SK-MEL-5 (cell line): Measurements from ENCODE around the gene LRRC28. TPM values are rescaled to one million over a fixed set of nuclear protein-coding genes. Genes with fewer than 3 reads are reported as not detected.
"Not testable (repeated sequence)": the region's sequence is repeated elsewhere in the genome, so short reads cannot be mapped to it uniquely, and the experiment has no call there.

ENCODE experiments used
- DNase-seq: peaks from one replicate; pipeline ENCODE4 v3.0.0-alpha.2; 2016; ENCODE audit warnings: low read depth, low spot score
- in situ Hi-C: cut with HindIII; loops from 2 replicates; pipeline ENCODE4 v1.10.0; 2016; ENCODE audit warnings: low sequenced_read_pairs, high pct_unique_total_duplicates, low pct_unique_long_range_greater_than_20kb
- polyA plus RNA-seq, 2 experiments: library from polyadenylated mRNA; depleted of rRNA; stranded (reverse); fragments of >200 nt; gene quantifications; 2 replicates each; pipeline ENCODE4 v1.2.3, GENCODE V29; 2015
- total RNA-seq: library from RNA; depleted of rRNA; stranded (reverse); fragments of >200 nt; shearing (Covaris generic); gene quantifications from 2 replicates; pipeline ENCODE4 v1.2.3, GENCODE V29; 2014; rRNA removed

The LRRC28 gene
- total RNA-seq = 30.5 and 30.7 TPM in 2 replicates
- 22.4 and 28.0 TPM in 2 replicates for polyA plus RNA-seq (2015; cell fraction: cytosol; rRNA removed)
- 37.2 and 37.5 TPM in 2 replicates for polyA plus RNA-seq (2015; cell fraction: nucleus; rRNA removed)

- in situ Hi-C loops = no loop called here
- peak; percentile 99 for DNase-seq
Observed at GRCh38 chr15:99250857-99251841, at the start of gene LRRC28. TSS of gene LRRC28 (plus strand) at chr15:99251481. CDS start at chr15:99255958, 4,477 bp downstream.

GRCh38 chr15:99202176-99202552, 49.1 kb upstream of the LRRC28 start:
- in situ Hi-C loops = loop anchor here (10.0 kb wide), 1 partner anchor 97 kb away; the partner anchor contains the start of gene SYNM
- DNase-seq = peak; percentile 65

- peak; percentile 6 for DNase-seq
- in situ Hi-C loops = loop anchor here (10.0 kb wide), 1 partner anchor 103 kb away; the partner anchor contains the start of gene SYNM
Observed at GRCh38 chr15:99207672-99208071, 43.6 kb upstream of the LRRC28 start.

- DNase-seq = no peak
- in situ Hi-C loops = loop anchor here (10.0 kb wide), 1 partner anchor 105 kb away; the partner anchor contains the start of gene SYNM
Observed at GRCh38 chr15:99209326-99209725, 42.0 kb upstream of the LRRC28 start.

GRCh38 chr15:99210334-99210733, 40.9 kb upstream of the LRRC28 start:
- in situ Hi-C loops = no loop called here
- no peak for DNase-seq

GRCh38 chr15:99211926-99212325, 39.4 kb upstream of the LRRC28 start:
- in situ Hi-C loops = no loop called here
- no peak for DNase-seq

GRCh38 chr15:99212406-99212805, 38.9 kb upstream of the LRRC28 start:
- in situ Hi-C loops = no loop called here
- DNase-seq = peak; percentile 8

- peak; percentile 75 for DNase-seq
- in situ Hi-C loops = no loop called here
Observed at GRCh38 chr15:99213187-99213811, 38.0 kb upstream of the LRRC28 start.

DNA sequence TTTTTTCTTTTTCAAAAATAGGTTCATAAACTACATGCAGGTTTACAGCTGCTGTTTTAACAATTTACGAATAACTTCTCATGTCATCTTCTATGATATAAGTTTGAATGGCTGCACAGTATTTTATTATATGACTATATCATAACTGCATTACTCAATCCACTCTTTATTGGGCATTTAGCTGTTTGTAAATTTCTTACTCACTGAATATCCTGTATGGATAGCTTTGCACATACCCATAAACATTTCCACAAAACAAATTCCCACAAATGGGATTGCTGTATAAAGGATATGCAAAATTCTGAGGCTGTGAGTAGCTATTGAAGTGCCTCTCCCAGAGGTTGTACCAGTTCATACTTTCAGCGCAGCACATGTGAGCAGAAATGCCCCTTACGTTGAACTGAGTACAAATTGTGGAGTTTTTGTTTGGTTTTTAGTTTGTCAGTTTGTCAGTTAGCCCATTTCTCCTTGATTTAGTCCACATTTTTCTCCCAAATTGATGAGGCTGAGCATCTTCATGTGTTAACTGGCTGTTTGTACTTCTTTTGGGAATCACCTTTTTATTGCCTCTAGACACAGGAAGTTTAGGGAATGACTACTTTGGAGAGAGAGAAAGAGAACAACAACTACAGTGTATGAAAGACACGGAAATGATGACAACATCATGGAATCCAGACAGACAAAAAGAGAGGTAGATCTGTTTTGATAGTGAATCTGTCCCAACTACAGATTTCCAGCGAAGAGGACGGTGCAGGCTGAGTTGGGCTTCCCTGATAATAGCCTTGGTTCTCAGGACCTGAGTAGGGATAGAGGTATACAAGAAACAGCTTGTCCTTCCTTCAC, 26.7 kb upstream of the LRRC28 start:
- in situ Hi-C loops = no loop called here

GRCh38 chr15:99226802-99227201, 24.5 kb upstream of the LRRC28 start:
- no peak for DNase-seq
- in situ Hi-C loops = no loop called here

More for the DNA sequence above, 26.7 kb upstream of the LRRC28 start:
- no peak for DNase-seq

GRCh38 chr15:99228120-99228770, 23.0 kb upstream of the LRRC28 start:
- no peak for DNase-seq
- in situ Hi-C loops = no loop called here

GRCh38 chr15:99230867-99231266, 20.4 kb upstream of the LRRC28 start:
- in situ Hi-C loops = no loop called here
- DNase-seq = no peak

- in situ Hi-C loops = no loop called here
- no peak for DNase-seq
Observed at GRCh38 chr15:99232740-99233139, 18.5 kb upstream of the LRRC28 start.

- DNase-seq, in situ Hi-C loops: not testable (repeated sequence)
Observed at GRCh38 chr15:99234160-99234559, 17.1 kb upstream of the LRRC28 start.

GRCh38 chr15:99238849-99239248, 12.4 kb upstream of the LRRC28 start:
- in situ Hi-C loops = no loop called here
- no peak for DNase-seq

- in situ Hi-C loops = no loop called here
- DNase-seq = no peak
Observed at GRCh38 chr15:99239545-99240198, 11.6 kb upstream of the LRRC28 start.
